ENCODE measurements around the gene NEO1. TPM values are rescaled to one million over a fixed set of nuclear protein-coding genes. Genes with fewer than 3 reads are reported as not detected.

The NEO1 gene
- total RNA-seq, 1 experiment from 2014 or later, result 41.8 TPM

DNA sequence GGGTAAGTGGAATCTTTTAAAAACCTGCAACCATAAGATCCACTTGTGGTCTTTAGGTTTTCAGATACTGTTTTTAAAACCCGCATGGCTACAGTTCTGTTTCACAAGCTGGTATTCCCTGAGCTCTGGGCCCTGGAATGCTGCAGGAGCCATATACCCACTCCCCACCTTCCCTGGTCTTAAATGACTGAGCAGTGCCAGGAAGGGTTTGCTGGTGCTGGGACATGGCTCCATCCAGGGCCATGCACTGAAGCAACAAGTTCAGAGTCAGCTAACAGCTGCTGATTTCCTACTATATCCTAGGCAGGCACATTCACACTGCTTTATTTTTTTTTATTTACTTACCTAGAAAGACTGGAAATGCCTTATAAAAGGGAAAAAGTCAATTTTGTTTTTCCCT lies 239.2 kb downstream of the NEO1 start:
- no peak overlapping the region for H3T11ph ChIP-seq (ENCODE audit: low read length)
- no peaks in the 10 kb centered on the region for H4K20me1 ChIP-seq (ENCODE audit: control insufficient read depth, insufficient read depth, insufficient read length)
- H3K23ac ChIP-seq (ENCODE audit: insufficient read length, low read depth, low read length), result no peak overlapping the region
- H2BK15ac ChIP-seq (ENCODE audit: low read depth, low read length), result no peak overlapping the region
- H3K23me2 ChIP-seq (ENCODE audit: insufficient read length, low read depth, low read length, poor library complexity, severe bottlenecking), result no peaks in the 10 kb centered on the region
- H3K27me3 ChIP-seq (ENCODE audit: insufficient read depth, low read length), result no peaks in the 10 kb centered on the region
- H3K9ac ChIP-seq (ENCODE audit: extremely low read depth, insufficient read length, low read length), result no peak overlapping the region
- no CpG with 5 or more reads among the region's 1 CpG for WGBS (ENCODE audit: extremely low coverage, insufficient read length, low lambda C conversion rate)
- no peak overlapping the region for H3K56ac ChIP-seq (ENCODE audit: insufficient read length, low read depth, low read length)
- H2BK5ac ChIP-seq (ENCODE audit: insufficient read length, low read length), result no peak overlapping the region
- no peaks in the 10 kb centered on the region for H3K4me1 Mint-ChIP-seq
- H2AFZ ChIP-seq (ENCODE audit: low read length), result no peak overlapping the region
- no peak overlapping the region for H3K4ac ChIP-seq (ENCODE audit: low read depth, low read length)
- DNase-seq, result no peak
- no peaks in the 10 kb centered on the region for H3K27me3 Mint-ChIP-seq (ENCODE audit: low read depth)
- no peak overlapping the region for H3K4me3 Mint-ChIP-seq
- no peaks in the 10 kb centered on the region for H3K9me3 Mint-ChIP-seq
- H3K14ac ChIP-seq (ENCODE audit: insufficient read depth, low read length), result no peak overlapping the region
- H3K27ac Mint-ChIP-seq, result no peak overlapping the region
- no peaks in the 10 kb centered on the region for H3K4me1 ChIP-seq (ENCODE audit: insufficient read depth, low read length)
- no peak overlapping the region for H2BK12ac ChIP-seq (ENCODE audit: insufficient read length, low read depth, low read length)
- no peak overlapping the region for H3K27ac ChIP-seq (ENCODE audit: insufficient read length, low read depth, low read length)
- no peak overlapping the region for H3K18ac ChIP-seq (ENCODE audit: insufficient read length, low read depth, low read length)
- H2BK120ac ChIP-seq (ENCODE audit: low read depth, low read length, poor library complexity, severe bottlenecking), result no peak overlapping the region
- no peaks in the 10 kb centered on the region for H3K79me2 ChIP-seq (ENCODE audit: insufficient read depth, low read length)
- H2AK5ac ChIP-seq (ENCODE audit: insufficient read length, low read length), result no peak overlapping the region
- H4K5ac ChIP-seq (ENCODE audit: insufficient read length, low read depth, low read length), result no peak overlapping the region
- H3K36me3 Mint-ChIP-seq (ENCODE audit: insufficient read depth in 1 of 3, low read depth in 3 of 3), result peaks cover 2 to 48% (median 43%) of the 10 kb centered on the region in 3 experiments; a peak in 5 of 7 replicates
- H3K4me2 ChIP-seq (ENCODE audit: insufficient read depth, insufficient read length, low read length), result no peak overlapping the region
- H3K79me1 ChIP-seq (ENCODE audit: insufficient read depth, low read depth, low read length, poor library complexity, severe bottlenecking), result no peaks in the 10 kb centered on the region
- TF ChIP-seq, protein P1, sequence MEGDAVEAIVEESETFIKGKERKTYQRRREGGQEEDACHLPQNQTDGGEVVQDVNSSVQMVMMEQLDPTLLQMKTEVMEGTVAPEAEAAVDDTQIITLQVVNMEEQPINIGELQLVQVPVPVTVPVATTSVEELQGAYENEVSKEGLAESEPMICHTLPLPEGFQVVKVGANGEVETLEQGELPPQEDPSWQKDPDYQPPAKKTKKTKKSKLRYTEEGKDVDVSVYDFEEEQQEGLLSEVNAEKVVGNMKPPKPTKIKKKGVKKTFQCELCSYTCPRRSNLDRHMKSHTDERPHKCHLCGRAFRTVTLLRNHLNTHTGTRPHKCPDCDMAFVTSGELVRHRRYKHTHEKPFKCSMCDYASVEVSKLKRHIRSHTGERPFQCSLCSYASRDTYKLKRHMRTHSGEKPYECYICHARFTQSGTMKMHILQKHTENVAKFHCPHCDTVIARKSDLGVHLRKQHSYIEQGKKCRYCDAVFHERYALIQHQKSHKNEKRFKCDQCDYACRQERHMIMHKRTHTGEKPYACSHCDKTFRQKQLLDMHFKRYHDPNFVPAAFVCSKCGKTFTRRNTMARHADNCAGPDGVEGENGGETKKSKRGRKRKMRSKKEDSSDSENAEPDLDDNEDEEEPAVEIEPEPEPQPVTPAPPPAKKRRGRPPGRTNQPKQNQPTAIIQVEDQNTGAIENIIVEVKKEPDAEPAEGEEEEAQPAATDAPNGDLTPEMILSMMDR (conservative IDR thresholded peaks at IDR 0.05), result no peak
- H4K91ac ChIP-seq (ENCODE audit: insufficient read length, low read depth, low read length), result no peak overlapping the region
- H4K8ac ChIP-seq (replicated peaks; ENCODE audit: insufficient read length, low read depth, low read length), result no peak overlapping the region
- no peak overlapping the region for H2BK20ac ChIP-seq (ENCODE audit: low read depth, low read length, poor library complexity, severe bottlenecking)
- H3K9me3 ChIP-seq (ENCODE audit: control insufficient read depth, low read depth, low read length), result no peaks in the 10 kb centered on the region

Measured in H9 (cell line).